MM.1S (cell line): ENCODE results near the gene TMEM176A.

Experiments used
- EZH2phosphoT487 ChIP-seq: fragments of 300-600 bp; sonication (generic); IDR thresholded peaks from 2 replicates; pipeline ENCODE4 v1.6.1; 2018; ENCODE audit warnings: antibody characterized with exemption, low read length
- TF ChIP-seq, protein P1 (sequence below): fragments of 300-600 bp; sonication (generic); IDR thresholded peaks from 2 replicates; pipeline ENCODE4 v1.5.1; 2016; ENCODE audit warnings: antibody characterized with exemption, low read length, mixed read lengths

DNA sequence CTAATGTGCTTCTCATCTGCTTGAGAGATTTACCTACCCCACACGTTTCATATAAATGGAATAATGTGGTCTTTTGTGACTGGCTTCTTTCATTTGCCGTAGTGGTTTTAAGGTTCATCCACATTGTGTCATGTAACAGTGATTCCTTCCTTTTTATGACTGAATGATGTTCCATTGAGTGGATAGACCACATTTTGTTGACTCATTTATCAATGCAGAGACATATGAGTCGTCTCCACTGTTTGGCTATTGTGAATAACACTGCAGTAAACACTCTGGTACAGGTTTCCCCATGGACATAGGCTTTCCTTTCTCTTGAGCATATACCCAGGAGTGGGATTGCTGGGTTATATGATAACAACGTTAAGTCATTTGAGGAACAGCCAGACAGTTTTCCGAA is 49.7 kb downstream of the TMEM176A start:
- TF ChIP-seq, protein P1, sequence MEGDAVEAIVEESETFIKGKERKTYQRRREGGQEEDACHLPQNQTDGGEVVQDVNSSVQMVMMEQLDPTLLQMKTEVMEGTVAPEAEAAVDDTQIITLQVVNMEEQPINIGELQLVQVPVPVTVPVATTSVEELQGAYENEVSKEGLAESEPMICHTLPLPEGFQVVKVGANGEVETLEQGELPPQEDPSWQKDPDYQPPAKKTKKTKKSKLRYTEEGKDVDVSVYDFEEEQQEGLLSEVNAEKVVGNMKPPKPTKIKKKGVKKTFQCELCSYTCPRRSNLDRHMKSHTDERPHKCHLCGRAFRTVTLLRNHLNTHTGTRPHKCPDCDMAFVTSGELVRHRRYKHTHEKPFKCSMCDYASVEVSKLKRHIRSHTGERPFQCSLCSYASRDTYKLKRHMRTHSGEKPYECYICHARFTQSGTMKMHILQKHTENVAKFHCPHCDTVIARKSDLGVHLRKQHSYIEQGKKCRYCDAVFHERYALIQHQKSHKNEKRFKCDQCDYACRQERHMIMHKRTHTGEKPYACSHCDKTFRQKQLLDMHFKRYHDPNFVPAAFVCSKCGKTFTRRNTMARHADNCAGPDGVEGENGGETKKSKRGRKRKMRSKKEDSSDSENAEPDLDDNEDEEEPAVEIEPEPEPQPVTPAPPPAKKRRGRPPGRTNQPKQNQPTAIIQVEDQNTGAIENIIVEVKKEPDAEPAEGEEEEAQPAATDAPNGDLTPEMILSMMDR, result no peak
- TF ChIP-seq EZH2phosphoT487, result no peak
